Measurements from ENCODE around the gene LUZP4.

DNA sequence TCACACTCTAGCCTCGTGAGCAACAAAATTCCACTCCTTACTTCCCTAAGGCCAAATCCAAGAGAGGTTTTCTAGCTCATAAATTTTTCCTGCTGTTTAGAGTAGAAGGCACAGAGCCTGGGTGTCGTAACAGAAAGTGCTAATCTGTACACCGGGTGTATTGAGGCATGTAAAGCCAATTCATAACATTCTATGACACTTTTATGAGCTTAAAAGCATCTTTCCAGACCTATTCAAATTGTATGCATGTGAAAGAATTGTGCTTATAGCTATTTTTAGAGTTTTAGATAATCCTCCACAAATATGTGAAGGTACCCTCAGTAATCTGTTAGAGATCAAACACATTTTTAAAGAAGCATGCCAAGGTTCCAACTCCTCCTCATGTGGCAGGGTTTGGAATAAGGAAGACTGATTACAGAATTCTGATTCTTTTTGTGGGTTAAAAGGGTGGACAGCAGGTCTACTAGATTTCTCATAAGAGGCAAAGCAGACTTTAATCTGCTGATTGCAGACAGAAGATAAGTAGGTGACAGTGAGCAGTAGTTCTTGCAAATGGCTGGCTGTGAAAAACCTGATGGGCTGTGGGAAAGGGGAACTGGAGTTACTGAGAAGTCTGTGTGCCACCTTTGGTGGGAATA, 30.2 kb upstream of the LUZP4 start:
- TF ChIP-seq, protein P1, sequence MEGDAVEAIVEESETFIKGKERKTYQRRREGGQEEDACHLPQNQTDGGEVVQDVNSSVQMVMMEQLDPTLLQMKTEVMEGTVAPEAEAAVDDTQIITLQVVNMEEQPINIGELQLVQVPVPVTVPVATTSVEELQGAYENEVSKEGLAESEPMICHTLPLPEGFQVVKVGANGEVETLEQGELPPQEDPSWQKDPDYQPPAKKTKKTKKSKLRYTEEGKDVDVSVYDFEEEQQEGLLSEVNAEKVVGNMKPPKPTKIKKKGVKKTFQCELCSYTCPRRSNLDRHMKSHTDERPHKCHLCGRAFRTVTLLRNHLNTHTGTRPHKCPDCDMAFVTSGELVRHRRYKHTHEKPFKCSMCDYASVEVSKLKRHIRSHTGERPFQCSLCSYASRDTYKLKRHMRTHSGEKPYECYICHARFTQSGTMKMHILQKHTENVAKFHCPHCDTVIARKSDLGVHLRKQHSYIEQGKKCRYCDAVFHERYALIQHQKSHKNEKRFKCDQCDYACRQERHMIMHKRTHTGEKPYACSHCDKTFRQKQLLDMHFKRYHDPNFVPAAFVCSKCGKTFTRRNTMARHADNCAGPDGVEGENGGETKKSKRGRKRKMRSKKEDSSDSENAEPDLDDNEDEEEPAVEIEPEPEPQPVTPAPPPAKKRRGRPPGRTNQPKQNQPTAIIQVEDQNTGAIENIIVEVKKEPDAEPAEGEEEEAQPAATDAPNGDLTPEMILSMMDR (IDR thresholded peaks at IDR 0.05) = no peak
- no peak for TF ChIP-seq POLR2A (IDR thresholded peaks at IDR 0.05)
